Superior temporal gyrus (tissue), 1 donor: ENCODE results near the gene KERA.
"Not testable (repeated sequence)": the region's sequence is repeated elsewhere in the genome, so short reads cannot be mapped to it uniquely, and the experiment has no call there.

Source experiments
- DNase-seq: peaks from one replicate; pipeline ENCODE4 v3.0.0-alpha.2; 2016; ENCODE audit errors: extremely low spot score

The KERA gene

DNA sequence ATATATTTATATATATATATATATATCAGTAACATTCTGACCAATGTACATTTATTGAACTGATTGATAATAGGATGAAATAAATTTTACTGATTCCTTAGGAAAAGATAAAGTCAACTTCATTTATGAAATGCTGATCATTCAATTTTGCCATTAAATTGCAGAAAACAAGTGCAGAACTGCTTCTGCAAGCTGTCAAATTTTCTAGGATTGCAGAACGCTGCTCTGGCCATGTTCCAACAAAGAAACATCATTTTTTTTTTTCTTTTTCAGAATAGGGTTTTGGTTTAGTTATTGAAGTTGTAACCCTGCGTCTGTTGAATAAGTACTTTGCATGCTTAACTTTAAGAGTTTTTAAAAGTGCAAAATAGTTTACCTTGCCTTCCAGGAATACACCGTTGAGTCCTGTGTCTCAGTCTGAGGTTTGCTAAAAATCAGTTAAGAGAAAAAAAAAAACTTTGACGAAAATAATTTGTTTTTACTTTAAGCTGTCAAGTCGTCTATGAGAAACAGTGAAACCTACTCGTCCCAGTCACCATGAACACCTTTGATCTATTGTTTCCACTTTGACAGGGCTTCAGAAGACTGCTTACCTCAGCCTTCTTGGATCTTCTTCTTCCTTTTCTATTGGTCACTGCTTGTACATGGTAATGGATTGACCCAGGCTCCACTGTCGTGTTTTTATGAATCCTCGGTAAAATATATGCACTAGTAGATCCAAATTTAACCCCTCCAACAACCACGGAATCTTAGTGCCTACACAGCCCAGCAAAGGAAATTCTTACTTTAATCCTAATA, at the start of gene KERA:
TSS of gene KERA (minus strand) at position 657 of the 798 bp plus-strand sequence. CDS start 1,743 bp downstream, outside the sequence.
- no peak for DNase-seq

GRCh38 chr12:91106283-91106682, 48.5 kb upstream of the KERA start:
- DNase-seq, result no peak

DNA sequence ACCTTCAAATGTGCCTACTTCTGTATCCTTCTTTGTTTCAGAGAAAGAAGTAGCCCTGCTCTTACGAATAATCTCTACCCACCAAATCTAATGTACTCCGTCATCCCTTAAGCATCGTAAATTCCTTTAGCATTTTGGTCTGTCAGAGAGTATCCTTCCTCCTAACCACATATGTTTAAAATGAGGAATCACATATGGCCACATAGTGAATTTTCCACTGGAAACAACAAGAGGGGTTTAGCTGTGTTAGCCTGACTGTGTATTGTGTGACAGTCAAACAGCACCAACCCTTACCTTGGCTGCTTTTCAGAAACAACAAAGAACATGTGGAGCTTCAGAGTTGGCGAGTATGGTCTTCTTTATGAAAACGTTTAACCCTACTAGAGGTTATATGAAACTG, 48.0 kb upstream of the KERA start:
- DNase-seq, result no peak

DNA sequence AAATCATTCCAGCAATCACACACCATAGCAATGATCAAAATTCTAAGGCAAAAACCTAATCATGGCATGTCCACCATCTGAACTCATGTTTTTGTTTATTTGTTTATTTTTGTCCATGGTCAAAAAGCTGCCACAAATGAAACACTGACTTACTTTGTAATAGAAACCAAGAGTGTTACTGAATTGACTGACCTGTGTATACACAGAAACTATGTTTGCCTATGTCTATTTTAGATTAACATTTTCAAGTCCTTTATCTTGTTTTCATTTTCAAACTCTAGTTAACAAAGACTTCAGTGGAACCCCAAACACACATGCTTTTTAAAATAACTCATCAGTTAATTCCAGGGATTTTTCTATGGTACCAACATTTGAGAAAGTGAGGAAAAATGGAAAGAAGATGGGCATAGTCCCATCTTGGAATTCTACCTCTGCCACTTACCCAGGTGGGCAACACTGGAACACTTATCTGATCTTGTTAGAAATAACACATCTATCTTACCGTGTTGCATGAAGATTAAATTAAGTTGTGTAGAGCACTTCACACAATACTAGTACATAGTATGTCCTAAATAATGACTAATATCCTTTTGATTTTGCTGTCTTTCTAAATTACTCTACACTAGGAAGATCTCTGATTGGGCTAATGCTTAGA, 47.1 kb upstream of the KERA start:
- DNase-seq, result no peak

DNA sequence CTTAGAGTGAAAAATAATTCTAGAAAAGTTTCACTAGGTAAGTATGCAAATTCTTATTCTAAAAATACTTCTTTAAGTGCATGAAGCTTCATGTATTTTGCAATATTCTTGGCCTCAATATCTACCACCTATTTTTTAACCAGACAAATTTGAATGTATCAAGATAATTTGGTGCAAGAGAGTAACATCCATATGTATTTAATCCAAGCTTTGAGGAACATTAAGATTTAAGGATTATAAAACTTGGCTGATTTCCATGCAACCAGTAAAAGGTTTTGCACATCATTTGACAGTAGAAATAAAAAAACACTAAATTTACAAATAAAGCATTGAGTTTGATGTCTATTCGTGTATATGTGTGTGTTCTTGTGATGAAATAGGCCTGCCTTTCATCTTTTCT, 45.8 kb upstream of the KERA start:
- DNase-seq, result no peak

- DNase-seq, result no peak
Observed at GRCh38 chr12:91103101-91103500, 45.3 kb upstream of the KERA start.

DNA sequence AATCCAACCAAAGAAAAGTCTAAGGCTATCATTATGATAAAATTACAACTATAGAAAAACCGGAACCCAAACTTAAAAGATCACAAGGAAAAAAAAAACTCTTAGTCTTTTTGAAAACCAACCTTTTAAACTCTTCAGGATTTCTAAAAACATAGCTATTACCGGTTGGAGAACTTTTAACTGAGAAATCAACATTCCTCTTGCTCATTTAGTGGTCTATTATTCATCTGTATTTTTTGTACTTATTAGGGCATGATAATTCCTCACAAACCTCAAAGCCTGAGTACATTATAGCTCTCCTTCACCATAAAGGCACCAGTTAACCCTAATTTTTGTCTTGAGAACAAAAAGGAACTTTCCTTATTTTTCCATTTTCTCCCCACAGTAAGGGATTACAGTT, 43.1 kb upstream of the KERA start:
- DNase-seq, result no peak

GRCh38 chr12:91099836-91100235, 42.0 kb upstream of the KERA start:
- no peak for DNase-seq

DNA sequence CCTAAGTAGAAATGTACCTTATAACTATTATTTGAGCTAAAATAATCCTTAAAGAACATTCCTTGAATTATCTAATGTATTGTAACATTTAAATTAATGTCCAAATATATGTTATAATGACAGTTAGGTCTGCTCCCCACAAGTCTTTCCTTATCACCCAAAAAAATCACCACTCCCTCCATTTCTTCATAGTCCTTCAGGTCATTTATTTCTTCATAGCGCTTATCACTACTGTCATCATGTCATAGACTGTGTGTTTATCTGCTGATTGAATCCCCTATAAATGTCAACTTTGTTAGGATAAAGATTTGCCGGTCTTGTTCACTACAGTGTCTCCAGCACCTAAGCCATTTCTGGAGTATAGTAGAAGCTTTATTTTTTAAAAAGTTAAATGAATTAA, 41.5 kb upstream of the KERA start:
- DNase-seq, result no peak

DNA sequence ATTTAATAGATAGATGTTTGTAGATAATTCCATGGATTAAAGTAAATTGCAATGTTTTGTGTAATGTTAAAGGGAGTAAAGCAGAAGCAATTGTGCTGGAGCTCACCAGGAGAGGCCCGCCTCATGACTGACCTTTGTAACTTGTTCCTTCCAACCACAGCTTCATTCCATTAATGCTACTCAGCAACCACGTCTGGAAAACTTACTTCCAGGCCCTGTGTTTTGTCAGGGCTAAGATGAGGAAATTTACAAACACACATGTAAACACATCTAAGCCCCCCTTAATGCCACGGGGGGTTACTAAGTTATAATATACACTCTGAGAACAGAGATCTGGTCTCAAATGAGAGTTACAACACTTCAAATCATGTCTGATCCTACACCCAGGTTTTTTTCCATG, 41.1 kb upstream of the KERA start:
- DNase-seq, result no peak

DNA sequence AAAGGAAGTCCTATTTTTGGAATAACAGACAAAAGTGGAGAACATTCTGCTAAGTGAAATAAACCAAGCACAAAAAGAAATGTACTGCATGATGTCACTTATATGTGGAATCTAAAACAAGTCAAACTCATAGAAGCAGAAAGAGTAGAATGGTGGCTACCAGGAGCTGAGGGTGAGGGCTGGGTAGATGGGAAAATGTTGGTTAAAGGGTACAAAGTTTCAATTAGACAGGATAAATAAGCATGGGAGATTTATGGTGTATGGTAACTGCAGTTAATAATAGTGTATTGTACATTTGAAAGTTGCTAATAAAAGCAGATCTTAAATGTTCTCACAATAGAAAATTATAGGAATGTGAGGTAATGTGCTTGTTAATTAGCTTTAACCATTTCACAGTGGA, 40.6 kb upstream of the KERA start:
- no peak for DNase-seq

GRCh38 chr12:91094957-91095356, 37.1 kb upstream of the KERA start:
- DNase-seq, result no peak

DNA sequence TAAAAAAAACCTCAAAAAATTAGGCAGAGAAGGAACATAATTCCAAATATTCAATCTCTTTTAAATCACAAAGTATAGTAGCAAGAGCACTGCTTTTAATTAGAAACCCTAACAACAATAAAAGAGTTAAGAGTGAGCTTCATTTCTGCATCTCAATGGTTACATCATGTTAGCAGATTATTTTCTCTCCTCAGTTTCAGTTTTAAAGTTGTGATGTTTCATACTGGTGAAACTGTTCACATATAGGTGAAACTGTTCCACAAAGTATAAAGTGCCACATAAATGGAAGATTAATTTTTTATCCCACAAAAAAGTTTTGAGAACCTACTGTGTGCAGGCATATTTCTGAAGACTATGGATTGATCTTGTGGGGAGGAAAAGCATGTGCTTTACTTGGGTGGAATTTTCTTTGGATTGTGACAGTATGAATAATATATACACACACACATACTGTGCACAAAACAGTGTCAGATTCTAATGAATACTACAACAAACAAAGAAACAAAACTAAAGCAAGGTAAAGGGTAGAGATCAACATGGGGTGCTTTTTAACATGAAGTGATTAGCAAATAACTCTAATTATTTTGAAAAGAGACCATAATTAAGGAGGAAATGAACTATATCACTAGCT, 36.3 kb upstream of the KERA start:
- DNase-seq, result no peak

- DNase-seq, result no peak
Observed at GRCh38 chr12:91093341-91093740, 35.5 kb upstream of the KERA start.

DNA sequence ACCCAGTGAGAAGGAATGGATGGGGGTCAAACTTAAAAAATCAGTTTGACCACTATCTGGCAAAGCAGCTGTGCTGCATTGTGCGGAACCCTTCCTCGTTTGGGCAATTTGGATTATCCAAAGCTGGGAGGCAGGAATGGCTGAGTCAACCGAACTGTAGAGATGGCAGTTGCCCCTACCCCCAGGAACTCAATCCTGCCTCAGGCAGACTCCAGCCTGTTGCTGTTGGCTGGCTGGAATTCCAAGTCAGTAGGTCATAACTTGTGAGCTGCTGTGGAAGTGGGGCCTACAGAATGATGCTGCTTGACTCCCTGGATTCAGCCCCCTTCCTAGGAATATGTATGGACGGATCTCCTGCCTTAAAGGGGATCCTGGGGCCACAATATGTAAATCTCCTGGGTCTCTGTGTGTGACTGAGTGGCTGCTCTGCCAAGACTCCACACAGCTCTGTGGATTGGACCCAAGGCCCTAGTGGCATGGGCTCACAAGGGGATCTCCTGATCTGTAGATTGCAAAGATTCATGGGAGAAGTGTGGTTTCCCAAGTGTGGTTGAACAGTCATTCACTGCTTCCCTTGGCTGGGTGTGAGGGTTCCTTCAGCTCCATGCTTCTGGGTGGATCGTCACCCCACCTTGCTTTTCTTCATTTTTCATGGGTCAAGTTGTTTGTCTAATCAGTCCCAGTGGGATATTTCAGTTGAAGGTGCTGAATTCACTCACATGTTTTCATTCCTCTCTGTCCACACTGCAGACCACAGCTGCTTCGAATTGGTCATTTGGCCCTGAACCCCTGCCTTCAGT, 34.3 kb upstream of the KERA start:
- no peak for DNase-seq

DNA sequence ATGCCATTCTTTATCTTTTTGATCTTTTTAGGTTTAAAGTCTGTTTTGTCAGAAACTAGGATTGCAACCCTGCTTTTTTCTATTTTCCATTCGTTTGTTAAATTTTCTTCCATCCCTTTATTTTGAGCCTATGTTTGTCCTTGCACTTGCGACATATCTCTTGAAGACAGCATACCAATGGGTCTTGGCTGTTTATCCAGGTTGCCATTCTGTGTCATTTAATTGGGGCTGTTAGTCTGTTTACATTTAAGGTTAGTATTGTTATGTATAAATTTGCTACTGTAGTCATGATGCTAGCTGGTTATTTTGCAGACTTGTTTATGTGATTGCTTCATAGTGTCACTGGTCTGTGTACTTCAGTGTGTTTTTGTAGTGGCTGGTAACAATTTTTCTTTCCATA, 32.1 kb upstream of the KERA start:
- not testable (repeated sequence) for DNase-seq

- no peak for DNase-seq
Observed at GRCh38 chr12:91080041-91080440, 22.2 kb upstream of the KERA start.

- no peak for DNase-seq
Observed at GRCh38 chr12:91078501-91078900, 20.7 kb upstream of the KERA start.

GRCh38 chr12:91077228-91077954, 19.6 kb upstream of the KERA start:
- no peak for DNase-seq

DNA sequence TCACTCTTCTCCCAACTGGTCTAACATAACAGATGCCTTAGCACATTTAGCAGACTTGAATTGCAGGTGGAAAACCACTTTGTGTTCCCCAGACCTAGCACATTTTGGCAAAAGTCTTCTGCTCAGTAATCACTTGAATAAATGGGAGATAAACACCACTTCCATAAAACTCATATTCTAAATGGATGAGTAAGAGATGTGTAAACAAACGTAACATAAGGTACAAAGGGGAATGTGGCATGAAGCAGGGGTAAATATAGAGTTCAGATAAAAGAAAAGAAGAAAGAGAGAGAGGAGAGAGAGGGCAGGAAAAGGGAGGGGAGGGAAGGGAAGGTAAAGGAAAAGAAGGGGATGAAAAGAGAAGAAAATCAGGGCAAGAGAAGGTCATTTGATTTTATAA, 17.0 kb upstream of the KERA start:
- no peak for DNase-seq

DNA sequence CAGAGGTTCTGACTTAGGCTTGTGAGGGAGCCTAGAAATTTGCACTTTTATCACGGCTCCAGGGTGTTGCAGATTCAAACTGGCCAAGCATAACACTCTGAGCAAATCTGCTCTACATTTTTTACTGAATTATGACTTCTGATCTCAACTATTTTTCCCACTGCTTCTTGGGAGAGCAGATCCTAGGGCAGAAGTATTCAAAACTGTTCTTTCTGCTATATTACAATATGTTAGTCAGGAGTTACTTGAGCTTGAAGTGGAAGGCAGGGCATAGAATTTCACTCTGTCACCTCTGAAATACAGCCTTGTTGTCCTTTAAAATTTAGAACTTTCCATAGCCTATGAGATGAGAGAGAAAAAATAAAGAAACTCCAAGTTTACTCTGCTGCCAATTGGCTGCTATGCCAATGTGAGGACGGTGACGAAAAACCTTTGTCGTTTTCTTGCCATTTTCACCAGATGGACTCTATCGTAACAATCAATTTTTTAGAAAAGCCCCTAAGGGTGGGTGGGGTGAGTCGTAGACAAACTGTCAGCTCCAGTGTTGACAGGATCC, 16.4 kb upstream of the KERA start:
- no peak for DNase-seq
